A549 (cell line): ENCODE data around the gene SLC43A1.

Source experiments
- CBX8 ChIP-seq: fragments of 200-600 bp; sonication (generic); IDR thresholded peaks from 2 replicates; pipeline ENCODE4 v1.6.1; 2016
- CHD2 ChIP-seq: fragments of 150-350 bp; IDR thresholded peaks from 2 replicates; pipeline ENCODE4 v1.6.1; 2014; ENCODE audit warnings: low read length; ENCODE audit not compliant: partially characterized antibody
- CTCF ChIP-seq: fragments of >200 bp; sonication (Bioruptor Twin); formaldehyde crosslinking; IDR thresholded peaks from 3 replicates; pipeline ENCODE4 v1.5.1; 2016
- HDAC2 ChIP-seq: fragments of 200-600 bp; sonication (generic); IDR thresholded peaks from 2 replicates; pipeline ENCODE4 v1.6.1; 2016
- HOXB5 ChIP-seq: fragments of 250-450 bp; sonication (Bioruptor Pico); IDR thresholded peaks from 2 replicates; pipeline ENCODE4 v1.5.0; 2020; ENCODE audit warnings: mild to moderate bottlenecking, moderate library complexity
- PBX3 ChIP-seq: IDR thresholded peaks from 2 replicates; pipeline ENCODE4 v1.6.1; 2012
- POLR2A ChIP-seq: IDR thresholded peaks from 2 replicates; pipeline ENCODE4 v1.6.1; 2012; ENCODE audit warnings: mild to moderate bottlenecking, low read length
- REST ChIP-seq: fragments of 200-600 bp; sonication (generic); IDR thresholded peaks from 2 replicates; pipeline ENCODE4 v1.6.1; 2016; ENCODE audit warnings: antibody characterized with exemption, mild to moderate bottlenecking, moderate library complexity
- TP53 ChIP-seq: fragments of 250-450 bp; sonication (Bioruptor Pico); IDR thresholded peaks from 2 replicates; pipeline ENCODE4 v1.5.0; 2021; ENCODE audit warnings: mild to moderate bottlenecking, moderate library complexity
- TF ChIP-seq, protein P1 (sequence below): fragments of 450-650 bp; IDR thresholded peaks from 2 replicates; pipeline ENCODE4 v1.6.1; 2014; ENCODE audit warnings: antibody characterized with exemption

- TF ChIP-seq HDAC2, result no peak
- TF ChIP-seq CTCF, result no peak
- TF ChIP-seq, protein P1, sequence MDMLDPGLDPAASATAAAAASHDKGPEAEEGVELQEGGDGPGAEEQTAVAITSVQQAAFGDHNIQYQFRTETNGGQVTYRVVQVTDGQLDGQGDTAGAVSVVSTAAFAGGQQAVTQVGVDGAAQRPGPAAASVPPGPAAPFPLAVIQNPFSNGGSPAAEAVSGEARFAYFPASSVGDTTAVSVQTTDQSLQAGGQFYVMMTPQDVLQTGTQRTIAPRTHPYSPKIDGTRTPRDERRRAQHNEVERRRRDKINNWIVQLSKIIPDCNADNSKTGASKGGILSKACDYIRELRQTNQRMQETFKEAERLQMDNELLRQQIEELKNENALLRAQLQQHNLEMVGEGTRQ, result no peak
- TF ChIP-seq REST, result no peak
- no peak for TF ChIP-seq CHD2
- no peak for TF ChIP-seq CBX8
- TF ChIP-seq POLR2A, result no peak
- TF ChIP-seq PBX3, result no peak
- TF ChIP-seq HOXB5, result no peak
- no peak for TF ChIP-seq TP53 (CRISPR knock-in tag)
Measured at GRCh38 chr11:57481315-57481714, 34.2 kb downstream of the SLC43A1 start.
